Fibroblast of peridontal ligament (primary cell): Measurements from ENCODE around the gene WSB1.

Experiments
- DNase-seq: peaks from one replicate; pipeline ENCODE4 v3.0.0-alpha.2; 2010; ENCODE audit errors: extremely low read depth

The WSB1 gene

GRCh38 chr17:27280527-27280926 is 13.4 kb upstream of the WSB1 start:
- DNase-seq, result no peak

DNA sequence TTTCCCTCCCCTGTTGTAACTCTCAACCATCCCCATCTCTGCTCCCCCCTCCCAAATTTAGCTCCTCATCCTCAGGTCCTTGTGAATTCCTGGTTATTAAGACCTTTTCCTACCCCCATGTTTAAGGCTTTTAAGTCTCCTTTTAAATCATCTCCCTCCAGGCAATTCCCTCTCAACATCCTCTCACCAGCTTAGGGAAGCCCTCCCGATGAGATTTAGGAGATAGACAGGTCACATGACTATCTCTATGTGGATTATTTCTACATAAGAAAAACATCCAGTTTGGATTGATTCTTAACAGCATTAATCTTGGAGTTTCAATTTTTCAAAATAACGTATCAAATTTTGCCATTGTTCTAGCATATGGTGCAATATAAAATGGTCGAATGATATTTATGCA is 12.5 kb upstream of the WSB1 start:
- no peak for DNase-seq

GRCh38 chr17:27282054-27282551 is 11.8 kb upstream of the WSB1 start:
- peak; percentile 76 for DNase-seq

DNA sequence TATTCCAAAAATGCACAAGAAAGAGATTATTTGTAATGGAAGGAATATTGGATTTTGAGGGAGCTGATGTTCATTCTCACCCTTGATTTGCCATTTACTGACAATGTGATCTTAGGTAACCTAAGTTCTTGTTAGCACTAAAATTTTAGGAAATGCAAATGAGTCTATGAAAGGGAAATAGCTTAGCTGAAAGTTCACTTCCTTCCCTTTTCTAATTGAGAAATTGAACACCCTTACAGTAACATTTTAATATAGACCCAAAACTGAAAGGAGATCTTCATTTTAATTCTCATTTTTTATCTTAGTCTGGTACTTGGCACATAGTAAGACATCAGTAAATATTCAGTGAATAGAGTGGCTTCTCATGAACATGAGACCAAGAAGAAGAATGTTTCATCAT is 10.9 kb upstream of the WSB1 start:
- no peak for DNase-seq

DNA sequence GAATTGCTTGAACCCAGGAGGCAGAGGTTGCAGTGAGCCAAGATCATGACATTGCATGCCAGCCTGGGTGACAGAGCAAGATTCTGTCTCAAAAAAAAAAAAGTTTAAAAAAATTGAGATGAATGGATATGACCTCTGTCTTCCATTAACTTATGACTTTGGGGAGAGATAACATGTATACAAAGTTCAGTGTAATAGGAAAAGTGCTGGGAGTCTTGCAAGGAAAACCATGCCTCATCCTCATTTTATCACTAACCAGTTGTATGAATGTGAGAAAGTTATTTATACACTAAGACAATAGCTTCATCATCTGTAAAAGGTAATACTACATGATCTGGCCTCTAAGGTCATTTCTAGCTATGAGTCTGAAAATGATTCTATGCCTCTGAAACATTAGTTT is 10.2 kb upstream of the WSB1 start:
- no peak for DNase-seq

DNA sequence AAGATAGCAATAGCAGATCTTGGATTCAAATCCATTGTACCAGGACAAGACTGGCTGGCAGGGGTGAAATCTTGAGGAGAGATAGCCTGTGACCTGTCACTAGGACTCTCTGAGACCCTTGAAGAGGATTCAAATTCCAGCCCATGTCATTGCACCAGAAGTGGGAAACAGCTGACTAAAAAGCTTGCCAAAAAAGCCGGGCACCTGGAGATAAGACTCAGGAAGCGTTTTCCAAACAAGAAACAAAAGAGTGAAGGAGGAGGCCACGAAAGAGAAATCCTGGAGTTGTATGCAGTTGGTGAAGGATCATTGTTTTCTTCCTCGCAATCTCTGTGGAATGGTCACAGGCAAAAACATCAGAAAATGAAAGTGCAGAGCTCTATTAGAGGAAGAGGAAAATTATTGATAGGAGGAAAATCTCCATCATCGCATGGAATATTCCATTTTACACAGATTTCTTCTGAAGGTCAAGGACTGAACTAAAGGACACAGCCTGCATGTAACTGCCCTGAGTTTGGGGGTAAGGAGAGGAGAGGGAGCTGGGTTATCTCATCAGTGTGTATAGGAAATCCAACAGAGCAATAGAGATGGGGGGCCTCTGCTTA is 9.0 kb upstream of the WSB1 start:
- no peak for DNase-seq

- DNase-seq, result no peak
Measured at GRCh38 chr17:27285516-27285915, 8.4 kb upstream of the WSB1 start.

- DNase-seq, result no peak
Measured at GRCh38 chr17:27288183-27288582, 5.7 kb upstream of the WSB1 start.

DNA sequence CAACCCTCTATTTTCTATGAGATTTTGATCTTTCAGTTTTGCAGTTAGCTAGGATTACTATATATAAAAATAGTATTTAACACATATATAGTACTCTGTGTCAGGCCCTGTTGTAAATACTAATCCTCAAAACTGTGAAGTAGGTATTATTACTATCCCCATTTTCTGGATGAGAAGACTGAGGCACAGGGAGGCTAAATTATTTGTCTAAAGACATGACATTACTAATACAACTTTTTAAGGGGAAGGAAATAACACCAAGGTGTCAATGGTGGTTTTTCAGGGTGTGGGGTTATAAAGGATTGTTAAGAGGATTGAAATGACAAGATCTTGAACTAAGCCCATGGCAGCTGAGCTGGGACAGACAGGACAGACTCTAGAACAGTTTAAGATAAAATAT is 4.1 kb upstream of the WSB1 start:
- DNase-seq, result no peak

DNA sequence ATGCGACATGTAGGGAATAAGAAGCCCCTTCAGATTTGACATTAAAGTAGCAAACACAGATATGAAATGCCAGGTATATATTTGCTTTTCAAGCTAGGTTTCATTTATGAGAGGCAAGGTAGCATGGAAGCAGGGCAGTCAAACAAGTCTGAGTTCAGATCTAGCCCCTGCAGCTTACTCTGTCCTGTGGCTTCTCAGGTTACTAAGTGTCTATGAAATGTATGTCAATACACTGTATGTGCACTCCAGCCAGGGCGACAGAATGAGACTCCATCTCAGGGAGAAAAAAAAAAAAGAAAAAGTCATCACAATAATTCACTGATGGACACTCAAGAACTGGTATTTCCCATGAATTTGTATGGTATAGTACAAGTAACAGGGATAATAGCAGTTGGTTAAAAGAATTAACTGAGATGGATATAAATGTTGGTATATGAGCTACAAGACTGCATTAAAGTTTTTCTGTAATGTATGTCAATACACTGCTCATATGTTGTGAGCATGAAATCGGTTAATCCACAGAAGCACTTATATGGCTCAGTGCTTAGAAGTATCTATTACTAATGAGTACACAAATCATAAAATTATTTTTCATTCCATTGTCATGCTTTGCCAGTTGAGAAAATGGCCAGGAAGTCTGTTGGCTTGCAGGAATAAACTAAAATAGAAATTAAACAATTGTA is 2.9 kb upstream of the WSB1 start:
- no peak for DNase-seq

GRCh38 chr17:27293359-27293897 is 486 bp upstream of the WSB1 start:
- DNase-seq, result no peak

DNA sequence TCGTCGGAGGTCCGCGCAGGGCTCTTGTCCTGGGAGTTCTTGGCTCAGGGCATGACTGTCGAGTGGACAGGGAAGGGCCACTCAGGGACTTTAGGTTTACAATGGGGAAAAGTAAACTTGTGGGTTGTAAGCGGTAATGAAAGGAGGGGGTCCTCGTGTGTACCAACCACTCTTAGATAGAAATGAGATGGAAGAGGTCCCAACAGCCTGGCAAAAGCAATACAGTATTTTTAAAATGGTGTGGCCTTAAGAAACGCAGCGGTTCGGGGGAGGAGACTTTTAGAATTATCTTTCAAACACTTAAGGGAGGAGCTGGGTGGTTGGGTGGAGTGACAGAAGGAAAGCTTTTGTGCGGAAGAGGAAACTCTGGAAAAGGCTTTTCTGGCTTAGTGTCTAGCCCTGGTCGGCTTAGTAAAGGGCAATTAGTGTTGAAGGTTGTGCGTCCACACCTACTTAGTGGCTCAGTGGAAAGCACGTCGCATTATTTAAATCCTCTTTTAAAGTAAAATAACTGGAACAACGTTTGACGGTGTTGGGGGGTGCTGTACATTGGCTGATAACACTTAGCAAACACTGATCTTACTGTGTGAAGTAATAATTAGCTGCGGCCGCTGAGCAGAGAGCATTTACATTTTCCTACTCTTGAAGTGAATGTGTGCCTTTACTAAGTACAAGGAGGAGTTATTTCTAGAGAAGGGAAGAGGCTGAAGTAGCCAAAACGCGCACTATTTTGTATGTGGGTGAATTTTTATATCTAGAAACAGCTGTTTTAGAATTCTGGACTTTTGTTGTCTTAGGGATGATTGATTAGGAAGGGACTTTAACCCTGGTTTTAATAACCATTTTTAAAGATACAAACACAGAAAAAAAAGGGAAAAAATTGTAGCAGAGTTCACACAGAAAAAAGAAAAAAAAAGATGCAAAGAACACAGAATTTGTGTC is 1.0 kb downstream of the WSB1 start:
- peak; percentile 92 for DNase-seq

DNA sequence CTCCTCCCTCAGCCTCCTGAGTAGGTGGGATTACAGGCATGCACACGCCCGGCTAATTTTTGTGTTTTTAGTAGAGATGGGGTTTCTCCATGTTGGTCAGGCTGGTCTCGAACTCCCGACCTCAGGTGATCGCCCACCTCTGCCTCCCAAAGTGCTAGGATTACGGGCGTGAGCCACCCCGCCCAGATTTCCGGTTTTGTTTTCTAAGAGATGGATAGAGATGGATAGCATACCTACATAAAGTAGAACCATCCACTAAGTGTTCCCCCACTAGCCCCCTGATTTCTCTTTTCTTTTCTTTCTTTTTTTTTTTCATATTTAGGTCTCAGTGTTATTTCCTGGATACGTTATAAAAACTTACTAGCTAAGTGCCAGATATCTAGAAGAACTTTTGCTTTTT is 2.0 kb downstream of the WSB1 start:
- DNase-seq, result no peak

DNA sequence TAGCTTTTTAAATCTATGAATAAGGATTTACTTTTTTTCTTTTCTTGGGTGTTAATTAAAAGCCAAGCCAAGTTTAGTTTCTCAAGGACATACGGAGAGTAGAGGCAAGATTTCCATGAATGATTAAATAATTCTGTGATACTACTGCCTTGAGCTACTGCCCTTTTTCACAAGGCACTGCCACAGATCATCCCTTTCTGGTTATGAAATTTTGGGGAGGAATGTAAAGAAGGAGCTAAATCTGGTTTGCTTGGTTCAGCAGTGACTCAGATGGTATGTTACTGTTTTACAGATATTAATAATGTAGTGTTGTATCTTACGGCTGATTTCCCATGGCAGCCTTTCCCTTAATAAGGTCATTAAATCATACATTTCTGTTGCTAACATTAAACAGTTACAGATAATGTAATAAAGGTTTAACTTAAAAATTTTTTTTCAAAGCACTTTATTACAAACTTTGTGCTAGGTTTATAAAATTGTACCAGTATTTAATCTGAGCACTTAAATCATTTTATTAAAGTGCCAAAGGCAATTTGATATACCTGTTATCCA is 2.6 kb downstream of the WSB1 start:
- DNase-seq, result peak; percentile 88

DNA sequence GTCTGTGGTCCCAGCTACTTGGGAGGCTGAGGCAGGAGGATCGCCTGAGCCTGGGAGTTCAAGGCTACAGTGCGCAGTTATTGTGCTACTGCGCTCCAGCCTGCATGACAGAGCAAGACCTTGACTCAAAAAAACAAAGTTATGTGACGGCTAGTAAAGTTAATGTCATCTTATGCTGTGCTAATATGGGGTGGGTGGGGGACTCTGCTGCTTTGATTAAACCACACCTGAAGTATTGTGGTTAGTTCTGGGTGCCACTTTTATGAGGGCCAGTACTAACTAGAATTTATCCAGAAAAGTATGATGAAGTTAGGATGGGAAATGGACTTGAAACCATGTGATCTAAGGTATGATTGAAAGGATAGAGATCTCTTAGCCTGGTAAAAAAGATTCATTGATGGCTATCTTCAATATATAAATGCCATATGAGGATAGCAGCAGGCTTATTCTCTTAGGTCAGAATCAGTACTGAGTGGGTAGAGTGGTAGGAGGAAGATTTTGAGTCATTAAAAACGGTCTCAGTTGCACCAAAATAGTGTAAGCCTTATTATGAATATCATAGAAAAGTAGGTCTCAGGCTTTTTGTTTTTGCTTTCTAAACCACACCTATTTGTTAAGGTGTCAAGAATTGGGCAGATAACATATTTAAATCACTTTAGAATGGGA is 5.6 kb downstream of the WSB1 start:
- no peak for DNase-seq

DNA sequence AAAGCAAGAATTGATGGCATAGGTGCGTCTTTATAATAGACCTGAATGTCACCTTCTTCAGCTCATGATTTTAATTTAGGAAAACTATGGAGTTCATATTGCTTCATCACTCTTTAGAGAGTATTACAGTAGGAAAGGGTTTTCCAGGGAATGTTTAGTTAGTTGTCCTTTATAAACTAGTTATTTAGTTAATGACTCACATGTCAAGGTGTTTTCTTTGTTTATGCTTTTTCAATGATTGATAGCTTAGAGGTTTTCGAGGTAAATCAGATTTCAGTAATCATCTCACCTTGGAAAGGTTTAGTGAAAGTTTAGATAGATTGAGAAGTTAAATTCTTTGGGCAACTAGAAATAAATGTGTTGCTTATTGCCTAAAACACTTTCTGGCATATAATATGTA is 9.8 kb downstream of the WSB1 start:
- no peak for DNase-seq

DNA sequence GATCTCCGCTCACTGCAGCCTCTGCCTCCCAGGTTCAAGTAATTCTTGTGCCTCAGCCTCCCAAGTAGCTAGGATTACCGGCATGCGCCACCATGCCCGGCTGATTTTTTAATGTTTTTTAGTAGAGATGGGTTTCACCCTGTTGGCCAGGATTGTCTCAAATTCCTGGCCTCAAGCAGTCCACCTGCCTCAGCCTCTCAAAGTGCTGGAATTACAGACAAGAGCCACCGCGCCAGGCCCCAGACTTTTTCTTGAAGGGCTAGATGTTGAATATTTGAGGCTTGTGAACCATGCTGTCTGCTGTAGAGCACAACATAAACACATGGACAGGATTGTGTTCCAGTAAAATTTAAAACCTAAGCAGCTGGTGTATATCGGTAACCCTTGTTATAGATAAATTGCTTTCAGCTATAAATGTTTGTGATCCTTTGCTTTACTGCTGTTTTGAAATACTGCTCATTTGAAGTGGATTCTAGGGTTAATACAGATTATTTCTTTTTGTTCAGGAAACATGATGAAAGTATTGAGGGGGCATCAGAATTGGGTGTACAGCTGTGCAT is 12.4 kb downstream of the WSB1 start:
- DNase-seq, result no peak

- DNase-seq, result no peak
Measured at GRCh38 chr17:27310565-27311110, 16.7 kb downstream of the WSB1 start.

GRCh38 chr17:27313301-27313700 is 19.4 kb downstream of the WSB1 start:
- no peak for DNase-seq

GRCh38 chr17:27315322-27315721 is 21.4 kb downstream of the WSB1 start:
- peak; percentile 93 for DNase-seq
